Right atrium auricular region (tissue), 2 donors: Measurements from ENCODE around the gene GAB2. TPM values are rescaled to one million over a fixed set of nuclear protein-coding genes. Genes with fewer than 3 reads are reported as not detected.

Experiments used
- DNase-seq: peaks from one replicate; pipeline ENCODE4 v3.0.0-alpha.2; 2019; ENCODE audit warnings: low spot score
- H3K27ac ChIP-seq, 2 donors: fragments of 200-600 bp; sonication (generic); 1 replicate in 1 of 2; 2 replicates in 1 of 2; pipeline ENCODE4 v1.5.1; 2016 to 2019
- H3K27me3 ChIP-seq, 2 donors: fragments of 200-600 bp; sonication (generic); one replicate each; pipeline versions ENCODE4 v1.5.1 to v1.6.0; 2017 to 2019
- H3K36me3 ChIP-seq: fragments of 200-600 bp; sonication (generic); one replicate; pipeline ENCODE4 v1.5.1; 2016
- H3K4me1 ChIP-seq, 2 donors: fragments of 200-600 bp; sonication (generic); one replicate each; pipeline versions ENCODE4 v1.5.1 to v1.6.0; 2017 to 2019
- H3K4me3 ChIP-seq, 2 donors: fragments of 200-600 bp; sonication (generic); 1 replicate in 1 of 2; 2 replicates in 1 of 2; pipeline ENCODE4 v1.5.1; 2017 to 2019; ENCODE audit warnings: mild to moderate bottlenecking in 1 of 2, moderate library complexity in 1 of 2
- H3K9me3 ChIP-seq, 2 donors: fragments of 200-600 bp; sonication (generic); one replicate each; pipeline ENCODE4 v1.5.1; 2019
- CTCF ChIP-seq, 2 donors: fragments of 200-600 bp; sonication (generic); IDR thresholded peaks; one replicate each; pipeline ENCODE4 v1.5.1; 2019; ENCODE audit warnings: antibody characterized with exemption in 2 of 2
- total RNA-seq, 2 donors: library from RNA; depleted of rRNA; stranded (reverse); fragments of >200 nt; gene quantifications; one replicate each; pipeline ENCODE4 v1.1.0, GENCODE V29; 2016

The GAB2 gene
- total RNA-seq, 2 donors from 2014 or later = 22.0 to 33.7 TPM

DNA sequence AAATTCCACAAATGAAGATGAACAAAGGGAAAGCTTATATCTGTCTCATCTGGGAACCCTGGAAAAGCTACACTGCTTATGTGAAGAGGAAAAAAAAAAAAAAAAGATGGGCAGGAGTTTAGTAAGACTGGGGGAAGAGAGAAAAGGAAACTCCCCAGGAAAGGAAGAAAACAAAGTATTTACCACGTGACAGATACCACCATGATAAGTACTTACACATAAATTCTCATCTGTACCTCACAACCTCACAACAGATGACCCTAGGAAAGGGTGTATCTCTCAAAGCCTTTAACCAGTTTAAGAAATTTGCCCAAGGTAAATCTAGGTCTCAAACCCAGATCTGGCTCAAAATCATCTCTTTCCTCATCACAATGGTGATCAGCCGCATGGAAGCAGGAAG, 77.1 kb downstream of the GAB2 start:
- no peak for TF ChIP-seq CTCF (IDR thresholded peaks at IDR 0.05)
- no peak for DNase-seq
- Histone ChIP-seq H3K9me3 (no peaks in the 10 kb centered on the region), H3K27ac (no peak overlapping the region), H3K36me3 (no peaks in the 10 kb centered on the region), H3K4me3 (no peak overlapping the region), H3K4me1 (peaks cover 0 to 11% of the 10 kb centered on the region in 2 donors), H3K27me3 (no peaks in the 10 kb centered on the region)

GRCh38 chr11:78339945-78340344, 77.7 kb downstream of the GAB2 start:
- H3K36me3 ChIP-seq = no peaks in the 10 kb centered on the region
- no peaks in the 10 kb centered on the region for H3K9me3 ChIP-seq
- no peak for DNase-seq
- no peak overlapping the region for H3K4me3 ChIP-seq
- peaks cover 0 to 8% of the 10 kb centered on the region in 2 donors for H3K4me1 ChIP-seq
- H3K27ac ChIP-seq = no peak overlapping the region
- TF ChIP-seq CTCF (IDR thresholded peaks at IDR 0.05) = no peak
- H3K27me3 ChIP-seq = no peaks in the 10 kb centered on the region

- no peak for DNase-seq
- TF ChIP-seq CTCF (IDR thresholded peaks at IDR 0.05) = no peak
- Histone ChIP-seq H3K27me3 (no peaks in the 10 kb centered on the region), H3K27ac (no peak overlapping the region), H3K4me1 (peaks cover 0 to 8% of the 10 kb centered on the region in 2 donors), H3K9me3 (no peaks in the 10 kb centered on the region), H3K36me3 (no peaks in the 10 kb centered on the region), H3K4me3 (no peak overlapping the region)
Measured at GRCh38 chr11:78339483-78339882, 78.1 kb downstream of the GAB2 start.

- H3K36me3 ChIP-seq = no peaks in the 10 kb centered on the region
- H3K4me3 ChIP-seq = no peak overlapping the region
- no peaks in the 10 kb centered on the region for H3K9me3 ChIP-seq
- TF ChIP-seq CTCF (IDR thresholded peaks at IDR 0.05) = no peak
- no peak for DNase-seq
- H3K4me1 ChIP-seq = peaks cover 0 to 8% of the 10 kb centered on the region in 2 donors
- H3K27ac ChIP-seq = no peak overlapping the region
- H3K27me3 ChIP-seq = no peaks in the 10 kb centered on the region
Measured at GRCh38 chr11:78338702-78339101, 78.9 kb downstream of the GAB2 start.

DNA sequence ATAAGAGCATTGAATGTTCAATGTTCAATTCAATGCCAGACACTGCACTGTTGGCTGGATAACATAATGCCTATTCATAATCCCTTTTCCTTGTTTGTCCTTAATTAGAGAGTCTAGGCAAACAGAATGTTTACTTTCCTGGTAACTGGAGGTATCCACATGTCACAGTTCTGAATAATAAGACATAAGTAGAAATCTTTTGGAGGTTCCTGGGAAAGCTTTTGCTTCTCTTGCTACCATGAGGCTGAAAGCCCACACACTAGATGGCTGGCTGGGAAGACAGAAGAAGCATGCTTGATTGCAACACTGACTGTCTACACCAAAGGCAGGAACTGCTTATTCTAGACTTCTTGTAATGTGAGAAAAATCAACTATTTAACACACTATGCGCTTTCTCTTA, 79.5 kb downstream of the GAB2 start:
- DNase-seq = no peak
- no peaks in the 10 kb centered on the region for H3K27me3 ChIP-seq
- no peak for TF ChIP-seq CTCF (IDR thresholded peaks at IDR 0.05)
- H3K4me3 ChIP-seq = no peak overlapping the region
- peaks cover 0 to 8% of the 10 kb centered on the region in 2 donors for H3K4me1 ChIP-seq
- H3K27ac ChIP-seq = no peak overlapping the region
- H3K36me3 ChIP-seq = no peaks in the 10 kb centered on the region
- H3K9me3 ChIP-seq = no peaks in the 10 kb centered on the region

DNA sequence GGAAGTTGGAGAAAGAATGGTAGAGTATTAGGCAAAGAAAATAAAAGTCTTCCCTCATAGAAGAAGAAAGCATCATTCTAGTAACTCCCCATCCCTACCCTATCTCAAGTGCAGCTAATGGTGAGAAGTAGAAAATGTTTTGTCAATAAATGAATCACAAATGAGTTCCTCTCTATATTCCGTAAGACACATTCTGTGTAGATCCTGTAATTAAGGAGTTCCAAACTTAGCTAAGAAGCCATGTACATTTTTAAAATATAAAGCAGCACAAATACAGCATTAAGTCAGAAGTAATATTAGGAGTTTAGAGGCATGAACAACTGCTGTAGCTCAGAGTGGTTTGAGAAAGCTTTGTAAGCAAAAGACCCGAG, 80.1 kb downstream of the GAB2 start:
- H3K27me3 ChIP-seq = no peaks in the 10 kb centered on the region
- no peak for TF ChIP-seq CTCF (IDR thresholded peaks at IDR 0.05)
- H3K4me3 ChIP-seq = no peak overlapping the region
- H3K27ac ChIP-seq = peak overlapping the region in 1 of 2 donors; percentile 29
- no peaks in the 10 kb centered on the region for H3K36me3 ChIP-seq
- H3K9me3 ChIP-seq = no peaks in the 10 kb centered on the region
- peaks cover 0 to 12% of the 10 kb centered on the region in 2 donors for H3K4me1 ChIP-seq
- no peak for DNase-seq
